ENCODE measurements around the gene ZNF432. TPM values are rescaled to one million over a fixed set of nuclear protein-coding genes. Genes with fewer than 3 reads are reported as not detected.
A peak's percentile ranks its signal among the peaks of the same experiment; 100 is the strongest.
"Not testable (repeated sequence)": the region's sequence is repeated elsewhere in the genome, so short reads cannot be mapped to it uniquely, and the experiment has no call there.

ZNF432 gene
- total RNA-seq, result 27.2 and 33.6 TPM in 2 replicates
- long read RNA-seq, transcript ZNF432-201 (5 exons, 2,577 nt), result major isoform, 33 of 47 reads
- long read RNA-seq, partial matches to known transcripts, result 2 of 47 reads
- long read RNA-seq, other reads (novel, unspliced or antisense), result 10 of 47 reads

DNA sequence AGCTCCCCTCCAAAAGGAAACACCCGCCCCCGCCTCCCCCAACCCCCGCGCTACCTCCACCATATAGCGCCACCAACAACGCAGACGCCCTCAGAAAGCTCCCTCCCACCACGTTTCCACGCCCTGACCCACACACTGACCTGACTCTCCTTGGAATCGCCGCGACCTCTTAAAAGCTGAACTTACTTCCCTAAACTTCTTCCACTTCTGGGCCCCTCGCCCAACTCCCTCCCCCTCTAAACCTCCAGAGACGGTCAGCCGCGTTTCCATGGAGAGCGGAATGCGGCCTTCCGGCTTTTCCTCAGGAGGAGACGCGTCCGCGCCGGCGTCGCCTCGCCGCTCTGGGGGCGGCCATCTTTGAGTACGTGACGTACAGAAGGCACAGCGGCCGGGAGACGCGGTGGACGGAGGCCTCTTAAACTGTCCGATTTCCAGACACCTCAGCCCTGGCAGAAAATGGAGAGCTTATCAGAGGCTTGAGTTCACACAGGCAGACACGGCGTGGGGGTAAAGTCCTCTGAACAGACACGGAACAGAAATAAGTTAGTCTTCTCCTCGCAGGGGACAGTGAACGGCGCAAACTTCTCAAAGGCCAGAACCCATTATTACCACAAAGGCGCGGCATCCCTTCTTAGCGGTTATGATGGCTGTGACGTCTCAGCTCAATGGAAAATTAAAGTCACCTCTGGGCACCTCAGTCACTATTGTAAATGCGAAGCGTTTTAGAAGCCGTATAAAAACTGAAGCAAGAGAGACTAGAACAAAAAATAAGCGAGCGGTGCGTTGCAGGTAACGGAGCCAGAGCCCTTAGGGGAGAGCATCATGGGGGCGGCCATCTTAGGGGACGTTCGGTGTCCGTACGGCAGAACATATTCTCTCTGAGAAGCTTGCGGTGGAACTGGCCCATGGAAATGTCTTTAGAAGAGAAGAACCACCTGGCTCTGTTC, at the start of gene ZNF432:
TSS of gene ZNF432 (minus strand) at position 284 of the 947 bp plus-strand sequence. CDS start 1,970 bp downstream, outside the sequence.
- peaks cover 55% of the 10 kb centered on the region for H3K36me3 Mint-ChIP-seq (ENCODE audit: insufficient read depth)
- TF ChIP-seq, protein P1, sequence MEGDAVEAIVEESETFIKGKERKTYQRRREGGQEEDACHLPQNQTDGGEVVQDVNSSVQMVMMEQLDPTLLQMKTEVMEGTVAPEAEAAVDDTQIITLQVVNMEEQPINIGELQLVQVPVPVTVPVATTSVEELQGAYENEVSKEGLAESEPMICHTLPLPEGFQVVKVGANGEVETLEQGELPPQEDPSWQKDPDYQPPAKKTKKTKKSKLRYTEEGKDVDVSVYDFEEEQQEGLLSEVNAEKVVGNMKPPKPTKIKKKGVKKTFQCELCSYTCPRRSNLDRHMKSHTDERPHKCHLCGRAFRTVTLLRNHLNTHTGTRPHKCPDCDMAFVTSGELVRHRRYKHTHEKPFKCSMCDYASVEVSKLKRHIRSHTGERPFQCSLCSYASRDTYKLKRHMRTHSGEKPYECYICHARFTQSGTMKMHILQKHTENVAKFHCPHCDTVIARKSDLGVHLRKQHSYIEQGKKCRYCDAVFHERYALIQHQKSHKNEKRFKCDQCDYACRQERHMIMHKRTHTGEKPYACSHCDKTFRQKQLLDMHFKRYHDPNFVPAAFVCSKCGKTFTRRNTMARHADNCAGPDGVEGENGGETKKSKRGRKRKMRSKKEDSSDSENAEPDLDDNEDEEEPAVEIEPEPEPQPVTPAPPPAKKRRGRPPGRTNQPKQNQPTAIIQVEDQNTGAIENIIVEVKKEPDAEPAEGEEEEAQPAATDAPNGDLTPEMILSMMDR (IDR thresholded peaks at IDR 0.05; ENCODE audit: unreplicated experiment), result no peak
- peaks cover 48% of the 10 kb centered on the region for H3K9me3 Mint-ChIP-seq (ENCODE audit: low read depth)
- peak; percentile 82 for DNase-seq (ENCODE audit: low spot score, unreplicated experiment)
- no peaks in the 10 kb centered on the region for H3K27me3 Mint-ChIP-seq
- peaks cover 6% of the 10 kb centered on the region for H3K4me1 Mint-ChIP-seq (ENCODE audit: low read depth)
- peak within 1 kb of the TSS; percentile 96 for H3K4me3 Mint-ChIP-seq (ENCODE audit: low read depth)
- H3K27ac Mint-ChIP-seq, result peak within 1 kb of the TSS; percentile 99

DNA sequence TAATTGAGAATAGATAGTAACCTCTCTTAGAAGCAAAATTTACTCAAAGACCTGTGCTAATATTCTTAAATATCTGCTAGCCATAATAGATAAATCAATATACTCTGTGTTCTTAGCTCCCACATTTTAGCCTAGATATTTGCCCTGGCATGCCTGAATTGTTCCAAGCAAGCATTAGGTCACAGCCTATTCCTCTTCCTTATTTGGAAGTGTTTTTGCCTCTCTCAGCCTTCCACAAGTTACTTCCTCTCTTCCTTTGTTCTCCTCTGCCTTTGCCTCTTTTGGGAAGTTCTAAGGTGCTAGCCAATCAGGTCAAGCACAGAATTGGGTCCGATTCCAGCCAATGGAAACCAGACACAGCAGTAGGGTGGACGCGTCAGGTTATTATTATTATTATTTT, 47.8 kb upstream of the ZNF432 start:
- peaks cover 16% of the 10 kb centered on the region for H3K4me1 Mint-ChIP-seq (ENCODE audit: low read depth)
- H3K27me3 Mint-ChIP-seq; H3K27ac Mint-ChIP-seq; DNase-seq (ENCODE audit: low spot score, unreplicated experiment): not testable (repeated sequence)
- H3K9me3 Mint-ChIP-seq (ENCODE audit: low read depth), result peaks cover 20% of the 10 kb centered on the region
- H3K4me3 Mint-ChIP-seq (ENCODE audit: low read depth), result peak overlapping the region; percentile 93
- peaks cover 27% of the 10 kb centered on the region for H3K36me3 Mint-ChIP-seq (ENCODE audit: insufficient read depth)

GRCh38 chr19:52095172-52096014, 46.8 kb upstream of the ZNF432 start, which contains the start of gene ZNF841:
ZNF841 (minus strand) TSS chr19:52095765; CDS start chr19:52084801, 10,964 bp downstream.
- DNase-seq (ENCODE audit: low spot score, unreplicated experiment), result peak; percentile 90
- Mint-ChIP-seq H3K4me1 (ENCODE audit: low read depth) (peaks cover 16% of the 10 kb centered on the region), H3K27ac (peak within 1 kb of the TSS; percentile 96), H3K27me3 (no peaks in the 10 kb centered on the region), H3K36me3 (ENCODE audit: insufficient read depth) (peaks cover 36% of the 10 kb centered on the region), H3K4me3 (ENCODE audit: low read depth) (peak within 1 kb of the TSS; percentile 93), H3K9me3 (ENCODE audit: low read depth) (peaks cover 26% of the 10 kb centered on the region)
- TF ChIP-seq, protein P1 (IDR thresholded peaks at IDR 0.05; ENCODE audit: unreplicated experiment), result no peak

DNA sequence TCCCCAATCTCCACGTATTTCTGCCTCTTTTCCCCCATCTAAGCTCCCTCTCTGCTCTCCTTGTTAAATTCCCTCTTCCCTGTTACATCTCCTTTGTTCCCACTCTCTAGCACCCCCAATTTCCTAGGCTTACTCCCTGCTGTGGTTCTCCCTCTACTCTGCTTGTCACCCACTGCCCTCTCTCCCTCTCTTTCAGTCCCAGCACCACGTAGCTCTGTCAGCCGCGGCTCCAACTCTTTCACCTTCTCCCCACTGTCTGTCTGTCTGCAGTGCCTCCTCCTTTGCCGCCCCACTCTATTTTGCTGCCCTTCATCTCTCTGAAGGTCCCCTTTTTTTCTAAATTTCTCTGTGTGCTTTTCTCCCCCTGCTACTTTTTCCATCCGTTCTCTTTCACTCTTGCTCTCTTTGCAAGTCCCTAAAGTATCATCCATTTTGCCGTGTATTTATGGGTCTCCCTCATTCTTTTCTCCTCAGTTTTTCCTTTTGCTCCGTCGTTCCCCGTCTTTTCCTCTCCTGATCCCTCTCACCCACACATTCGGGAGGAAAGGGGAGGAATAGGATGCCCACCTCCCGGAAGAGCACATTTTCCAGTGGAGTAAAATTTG, 46.0 kb upstream of the ZNF432 start:
- Mint-ChIP-seq H3K4me3 (ENCODE audit: low read depth) (peak overlapping the region; percentile 93), H3K36me3 (ENCODE audit: insufficient read depth) (peaks cover 43% of the 10 kb centered on the region), H3K27me3 (no peaks in the 10 kb centered on the region), H3K9me3 (ENCODE audit: low read depth) (peaks cover 26% of the 10 kb centered on the region), H3K27ac (peak overlapping the region; percentile 96), H3K4me1 (ENCODE audit: low read depth) (peaks cover 16% of the 10 kb centered on the region)
- TF ChIP-seq, protein P1 (IDR thresholded peaks at IDR 0.05; ENCODE audit: unreplicated experiment), result no peak
- DNase-seq (ENCODE audit: low spot score, unreplicated experiment), result no peak

- Mint-ChIP-seq H3K9me3 (ENCODE audit: low read depth) (peaks cover 26% of the 10 kb centered on the region), H3K4me1 (ENCODE audit: low read depth) (no peaks in the 10 kb centered on the region), H3K27ac (peak overlapping the region; percentile 21), H3K27me3 (no peaks in the 10 kb centered on the region), H3K36me3 (ENCODE audit: insufficient read depth) (peaks cover 85% of the 10 kb centered on the region), H3K4me3 (ENCODE audit: low read depth) (no peak overlapping the region)
- TF ChIP-seq, protein P1 (IDR thresholded peaks at IDR 0.05; ENCODE audit: unreplicated experiment), result no peak
- no peak for DNase-seq (ENCODE audit: low spot score, unreplicated experiment)
These were observed 37.8 kb upstream of the ZNF432 start for GRCh38 chr19:52086481-52086880.
